ENCODE results near the gene ARHGAP28. TPM values are rescaled to one million over a fixed set of nuclear protein-coding genes. Genes with fewer than 3 reads are reported as not detected.

The ARHGAP28 gene
- total RNA-seq, 1 experiment from 2014 or later, result 118 TPM

GRCh38 chr18:6755107-6755506 lies 25.6 kb downstream of the ARHGAP28 start:
- H3K27me3 Mint-ChIP-seq (ENCODE audit: insufficient read depth, unreplicated experiment), result no peaks in the 10 kb centered on the region
- no TSS peak for BruUV-seq (replicated peaks)
- H3K36me3 Mint-ChIP-seq (ENCODE audit: insufficient read depth, unreplicated experiment), result peaks cover 30% of the 10 kb centered on the region
- peaks cover 12% of the 10 kb centered on the region for H3K4me1 Mint-ChIP-seq (ENCODE audit: low read depth, unreplicated experiment)
- intact Hi-C loops (cut with micrococcal nuclease; ENCODE audit: unreplicated experiment), result no loop called here
- ChIA-PET POLR2A (no interaction called here), CTCF (no interaction called here)
- no peak overlapping the region for H3K4me3 ChIP-seq (ENCODE audit: low read depth, low read length)
- DNase-seq, result no peak
- no peaks in the 10 kb centered on the region for H3K27me3 ChIP-seq (replicated peaks; ENCODE audit: control insufficient read depth, insufficient read depth, low read length)
- TF ChIP-seq CTCF (IDR thresholded peaks at IDR 0.05; ENCODE audit: insufficient read depth in 1 of 2, low read depth in 1 of 2, low read length in 1 of 2, severe bottlenecking in 1 of 2, unreplicated experiment in 1 of 2), result no peak
- peaks cover 10% of the 10 kb centered on the region for H3K9me3 Mint-ChIP-seq (ENCODE audit: unreplicated experiment)
- no peak overlapping the region for H3K4me3 Mint-ChIP-seq (ENCODE audit: unreplicated experiment)
- H3K9me3 ChIP-seq, result no peaks in the 10 kb centered on the region
- no peak overlapping the region for H3K27ac Mint-ChIP-seq (ENCODE audit: unreplicated experiment)
- H3K36me3 ChIP-seq (ENCODE audit: control insufficient read depth, insufficient read depth, low read length), result no peaks in the 10 kb centered on the region
- H3K4me1 ChIP-seq, result peaks cover 45% of the 10 kb centered on the region

GRCh38 chr18:6757931-6758330 lies 28.4 kb downstream of the ARHGAP28 start:
- Mint-ChIP-seq H3K4me3 (ENCODE audit: unreplicated experiment) (no peak overlapping the region), H3K27me3 (ENCODE audit: insufficient read depth, unreplicated experiment) (no peaks in the 10 kb centered on the region), H3K36me3 (ENCODE audit: insufficient read depth, unreplicated experiment) (peaks cover 40% of the 10 kb centered on the region), H3K27ac (ENCODE audit: unreplicated experiment) (no peak overlapping the region), H3K4me1 (ENCODE audit: low read depth, unreplicated experiment) (peaks cover 14% of the 10 kb centered on the region), H3K9me3 (ENCODE audit: unreplicated experiment) (peaks cover 10% of the 10 kb centered on the region)
- BruUV-seq (replicated peaks), result no TSS peak
- intact Hi-C loops (cut with micrococcal nuclease; ENCODE audit: unreplicated experiment), result no loop called here
- no peaks in the 10 kb centered on the region for H3K27me3 ChIP-seq (replicated peaks; ENCODE audit: control insufficient read depth, insufficient read depth, low read length)
- DNase-seq, result no peak
- ChIA-PET CTCF (no interaction called here), POLR2A (no interaction called here)
- H3K4me3 ChIP-seq (ENCODE audit: low read depth, low read length), result no peak overlapping the region
- no peaks in the 10 kb centered on the region for H3K36me3 ChIP-seq (ENCODE audit: control insufficient read depth, insufficient read depth, low read length)
- no peaks in the 10 kb centered on the region for H3K9me3 ChIP-seq
- TF ChIP-seq CTCF (IDR thresholded peaks at IDR 0.05; ENCODE audit: insufficient read depth in 1 of 2, low read depth in 1 of 2, low read length in 1 of 2, severe bottlenecking in 1 of 2, unreplicated experiment in 1 of 2), result no peak
- H3K4me1 ChIP-seq, result peaks cover 31% of the 10 kb centered on the region

- no TSS peak for BruUV-seq (replicated peaks)
- POLR2A ChIA-PET, result no interaction called here
- no peak overlapping the region for H3K27ac Mint-ChIP-seq (ENCODE audit: unreplicated experiment)
- H3K27me3 Mint-ChIP-seq (ENCODE audit: insufficient read depth, unreplicated experiment), result no peaks in the 10 kb centered on the region
- H3K4me1 Mint-ChIP-seq (ENCODE audit: low read depth, unreplicated experiment), result peaks cover 10% of the 10 kb centered on the region
- intact Hi-C loops (cut with micrococcal nuclease; ENCODE audit: unreplicated experiment), result no loop called here
- peaks cover 34% of the 10 kb centered on the region for H3K36me3 Mint-ChIP-seq (ENCODE audit: insufficient read depth, unreplicated experiment)
- DNase-seq, result no peak
- no peaks in the 10 kb centered on the region for H3K27me3 ChIP-seq (replicated peaks; ENCODE audit: control insufficient read depth, insufficient read depth, low read length)
- CTCF ChIA-PET, result no interaction called here
- H3K4me1 ChIP-seq, result peaks cover 25% of the 10 kb centered on the region
- H3K9me3 Mint-ChIP-seq (ENCODE audit: unreplicated experiment), result peaks cover 10% of the 10 kb centered on the region
- no peak for TF ChIP-seq CTCF (IDR thresholded peaks at IDR 0.05; ENCODE audit: insufficient read depth in 1 of 2, low read depth in 1 of 2, low read length in 1 of 2, severe bottlenecking in 1 of 2, unreplicated experiment in 1 of 2)
- no peaks in the 10 kb centered on the region for H3K36me3 ChIP-seq (ENCODE audit: control insufficient read depth, insufficient read depth, low read length)
- H3K4me3 Mint-ChIP-seq (ENCODE audit: unreplicated experiment), result no peak overlapping the region
- H3K9me3 ChIP-seq, result no peaks in the 10 kb centered on the region
- no peak overlapping the region for H3K4me3 ChIP-seq (ENCODE audit: low read depth, low read length)
Measured at GRCh38 chr18:6759579-6759978, 30.1 kb downstream of the ARHGAP28 start.

Measured in Caco-2 (cell line).